H1 (cell line): ENCODE results near the gene CFAP65. TPM values are rescaled to one million over a fixed set of nuclear protein-coding genes. Genes with fewer than 3 reads are reported as not detected.

ENCODE experiments used
- CTCF ChIA-PET: fragments of 300-600 bp; sonication (Branson Sonifier 250); formaldehyde crosslinking; loops from one replicate; lab custom pipeline; 2021; ENCODE audit not compliant: partially characterized antibody; lab: Charles Lee
- POLR2A ChIA-PET: fragments of 300-600 bp; sonication (Branson Sonifier 250); formaldehyde crosslinking; loops from one replicate; lab custom pipeline; 2021; ENCODE audit warnings: inconsistent platforms; ENCODE audit not compliant: partially characterized antibody; lab: Charles Lee
- DNase-seq, 2 experiments: peaks; one replicate each; pipeline versions ENCODE4 v3.0.0 to v3.0.0-alpha.2; 2010 to 2022; ENCODE audit warnings: low spot score in 2 of 2, low read depth in 1 of 2, mixed read lengths in 1 of 2
- FAIRE-seq: peaks from 2 replicates; lab custom pipeline; 2011; peaks lifted over from hg19 to GRCh38; lab: Jason Lieb, UNC
- H2AFZ ChIP-seq: 2 replicates; pipeline ENCODE4 v1.8.1; 2012; ENCODE audit warnings: low read length, inconsistent platforms
- H2AK5ac ChIP-seq: 2 replicates; pipeline ENCODE4 v1.6.1; 2013; ENCODE audit warnings: low read depth, low read length
- H2BK120ac ChIP-seq: replicated peaks from 2 replicates; pipeline ENCODE3; 2013; ENCODE audit warnings: low read depth, low read length, inconsistent platforms
- H2BK12ac ChIP-seq: 2 replicates; pipeline ENCODE4 v1.6.1; 2013; ENCODE audit warnings: low read depth, low read length
- H2BK15ac ChIP-seq: 2 replicates; pipeline ENCODE4 v1.6.1; 2013; ENCODE audit warnings: low read length
- H2BK20ac ChIP-seq: 2 replicates; pipeline ENCODE4 v1.6.1; 2013; ENCODE audit warnings: low read length
- H2BK5ac ChIP-seq: 2 replicates; pipeline ENCODE4 v1.6.1; 2013; ENCODE audit warnings: low read depth, low read length
- H3K14ac ChIP-seq: 2 replicates; pipeline ENCODE4 v1.6.1; 2013; ENCODE audit warnings: inconsistent platforms; ENCODE audit not compliant: insufficient read length
- H3K18ac ChIP-seq: 2 replicates; pipeline ENCODE4 v1.6.1; 2013; ENCODE audit warnings: low read length; ENCODE audit errors: extremely low read depth
- H3K23ac ChIP-seq: 2 replicates; pipeline ENCODE4 v1.6.1; 2013; ENCODE audit warnings: inconsistent platforms; ENCODE audit not compliant: insufficient read length
- H3K23me2 ChIP-seq: 2 replicates; pipeline ENCODE4 v1.6.1; 2013; ENCODE audit warnings: low read depth, low read length
- H3K27ac ChIP-seq: 2 replicates; pipeline ENCODE4 v1.6.1; 2011; ENCODE audit warnings: low read depth, low read length, inconsistent platforms
- H3K27me3 ChIP-seq, 4 experiments: replicated peaks in 1 of 4; 1 replicate in 1 of 4; 2 replicates in 3 of 4; pipeline versions ENCODE4 v1.6.1 to v1.8.1; 2011 to 2013; ENCODE audit warnings: low read length in 3 of 4, mild to moderate bottlenecking in 3 of 4, inconsistent platforms in 2 of 4, mixed read lengths in 2 of 4, moderate library complexity in 1 of 4; ENCODE audit not compliant: control insufficient read depth in 3 of 4, insufficient read depth in 3 of 4; ENCODE audit errors: extremely low read depth in 1 of 4
- H3K36me3 ChIP-seq, 4 experiments: 2 replicates each; pipeline versions ENCODE4 v1.6.1 to v1.8.1; 2011 to 2013; ENCODE audit warnings: mild to moderate bottlenecking in 4 of 4, low read length in 3 of 4, moderate library complexity in 2 of 4, control low read depth in 1 of 4, inconsistent platforms in 1 of 4; ENCODE audit not compliant: insufficient read depth in 4 of 4, control insufficient read depth in 2 of 4
- H3K4ac ChIP-seq: replicated peaks from 2 replicates; pipeline ENCODE3; 2013; ENCODE audit warnings: low read length, low read depth, mixed read lengths, inconsistent platforms; ENCODE audit not compliant: insufficient read length
- H3K4me1 ChIP-seq, 4 experiments: replicated peaks in 1 of 4; 1 replicate in 1 of 4; 2 replicates in 3 of 4; pipeline versions ENCODE4 v1.6.1 to v1.8.1; 2011 to 2013; ENCODE audit warnings: low read length in 3 of 4, inconsistent platforms in 2 of 4, mixed read lengths in 1 of 4; ENCODE audit not compliant: insufficient read depth in 4 of 4, control insufficient read depth in 3 of 4
- H3K4me2 ChIP-seq, 2 experiments: 2 replicates each; pipeline versions ENCODE4 v1.6.1 to v1.8.1; 2011 to 2013; ENCODE audit warnings: low read depth in 2 of 2, low read length in 2 of 2, control low read depth in 1 of 2, inconsistent platforms in 1 of 2, mild to moderate bottlenecking in 1 of 2; ENCODE audit not compliant: insufficient read depth in 1 of 2
- H3K4me3 ChIP-seq, 4 experiments: fragments of 200-600, 300-600 bp in 1 of 4; sonication (generic), shearing (Covaris generic), sonication (Bioruptor Twin) in 1 of 4; 2 replicates each; pipeline versions ENCODE4 v1.5.1 to v1.8.1; 2011 to 2016; ENCODE audit warnings: low read length in 4 of 4, low read depth in 3 of 4, control low read depth in 2 of 4, inconsistent platforms in 2 of 4, mild to moderate bottlenecking in 2 of 4, mixed read lengths in 1 of 4, moderate library complexity in 1 of 4; ENCODE audit not compliant: insufficient read depth in 2 of 4; ENCODE audit errors: extremely low read depth in 1 of 4
- H3K56ac ChIP-seq: replicated peaks from 2 replicates; pipeline ENCODE3; 2013; ENCODE audit warnings: low read depth, mild to moderate bottlenecking, mixed read lengths, low read length, inconsistent platforms; ENCODE audit not compliant: insufficient read length
- H3K79me1 ChIP-seq: 2 replicates; pipeline ENCODE4 v1.6.1; 2013; ENCODE audit warnings: low read depth, low read length, control low read depth
- H3K79me2 ChIP-seq, 2 experiments: 2 replicates each; pipeline versions ENCODE4 v1.6.1 to v1.8.1; 2012 to 2013; ENCODE audit warnings: low read length in 2 of 2, mild to moderate bottlenecking in 2 of 2, inconsistent platforms in 1 of 2; ENCODE audit not compliant: insufficient read depth in 2 of 2, control insufficient read depth in 1 of 2
- H3K9ac ChIP-seq, 4 experiments: replicated peaks in 1 of 4; 1 replicate in 1 of 4; 2 replicates in 3 of 4; pipeline versions ENCODE4 v1.6.1 to v1.8.1; 2011 to 2013; ENCODE audit warnings: low read depth in 3 of 4, low read length in 3 of 4, control low read depth in 2 of 4, mild to moderate bottlenecking in 2 of 4, moderate library complexity in 2 of 4, inconsistent platforms in 1 of 4; ENCODE audit errors: extremely low read depth in 1 of 4
- H3K9me3 ChIP-seq, 2 experiments: 2 replicates each; pipeline versions ENCODE4 v1.6.1 to v1.8.1; 2012 to 2013; ENCODE audit warnings: mild to moderate bottlenecking in 2 of 2, moderate library complexity in 2 of 2, control low read depth in 1 of 2, inconsistent platforms in 1 of 2, low read depth in 1 of 2, low read length in 1 of 2, mixed read lengths in 1 of 2; ENCODE audit not compliant: insufficient read depth in 2 of 2
- H4K20me1 ChIP-seq, 2 experiments: replicated peaks in 1 of 2; 2 replicates each; pipeline versions ENCODE3 to v1.8.1; 2011 to 2013; ENCODE audit warnings: inconsistent platforms in 2 of 2, low read length in 2 of 2, mild to moderate bottlenecking in 1 of 2; ENCODE audit not compliant: insufficient read depth in 2 of 2, control insufficient read depth in 1 of 2
- H4K5ac ChIP-seq: 2 replicates; pipeline ENCODE4 v1.6.1; 2013; ENCODE audit warnings: low read length, low read depth, mixed read lengths, inconsistent platforms; ENCODE audit not compliant: insufficient read length
- H4K8ac ChIP-seq: 2 replicates; pipeline ENCODE4 v1.8.0; 2013; ENCODE audit warnings: mild to moderate bottlenecking, moderate library complexity, low read length, inconsistent platforms; ENCODE audit not compliant: insufficient read depth; ENCODE audit errors: extremely low read depth
- H4K91ac ChIP-seq: replicated peaks from 2 replicates; pipeline ENCODE3; 2013; ENCODE audit warnings: low read length, mixed read lengths, inconsistent platforms; ENCODE audit not compliant: insufficient read length
- ASH2L ChIP-seq: fragments of 200-600, 300-600 bp; sonication (generic); IDR thresholded peaks from one replicate; pipeline ENCODE4 v1.7.1; 2017; ENCODE audit warnings: low read length
- BACH1 ChIP-seq: IDR thresholded peaks from 2 replicates; pipeline ENCODE4 v1.6.1; 2012; ENCODE audit warnings: low read length, improper control_type of control experiment
- BCL11A ChIP-seq, 2 experiments: IDR thresholded peaks; one replicate each; pipeline ENCODE4 v1.6.1; 2011; ENCODE audit warnings: low read depth in 2 of 2, low read length in 2 of 2, mild to moderate bottlenecking in 2 of 2
- CEBPB ChIP-seq: IDR thresholded peaks from 2 replicates; pipeline ENCODE4 v1.6.1; 2012; ENCODE audit warnings: low read depth, low read length
- EP300 ChIP-seq, 2 experiments: IDR thresholded peaks; 1 replicate in 1 of 2; 2 replicates in 1 of 2; pipeline ENCODE4 v1.6.1; 2011 to 2012; ENCODE audit warnings: low read depth in 2 of 2, low read length in 2 of 2, mild to moderate bottlenecking in 2 of 2, borderline replicate concordance in 1 of 2, inconsistent platforms in 1 of 2, moderate library complexity in 1 of 2
- MAFK ChIP-seq: IDR thresholded peaks from 2 replicates; pipeline ENCODE4 v1.6.1; 2012; ENCODE audit warnings: low read depth, mild to moderate bottlenecking, improper control_type of control experiment, low read length
- NANOG ChIP-seq: IDR thresholded peaks from 2 replicates; pipeline ENCODE4 v1.6.1; 2011; ENCODE audit warnings: low read length, low read depth, mild to moderate bottlenecking, inconsistent platforms; ENCODE audit not compliant: insufficient read depth, poor library complexity, severe bottlenecking
- POLR2A ChIP-seq, 2 experiments: IDR thresholded peaks; 1 replicate in 1 of 2; 2 replicates in 1 of 2; pipeline ENCODE4 v1.6.1; 2011; ENCODE audit warnings: low read depth in 2 of 2, low read length in 2 of 2, mild to moderate bottlenecking in 2 of 2; ENCODE audit errors: control extremely low read depth in 1 of 2
- SP2 ChIP-seq: IDR thresholded peaks from 2 replicates; pipeline ENCODE4 v1.6.1; 2012; ENCODE audit warnings: mild to moderate bottlenecking, low read length, inconsistent platforms
- TCF12 ChIP-seq: IDR thresholded peaks from 2 replicates; pipeline ENCODE4 v1.6.1; 2011; ENCODE audit warnings: low read depth, mild to moderate bottlenecking, low read length
- TEAD4 ChIP-seq: IDR thresholded peaks from 2 replicates; pipeline ENCODE4 v1.6.1; 2012; ENCODE audit warnings: low read depth, low read length, inconsistent platforms, mixed read lengths
- WGBS, 2 experiments: shearing (Covaris generic) in 1 of 2; methylation state at CpG; one replicate each; pipeline versions ENCODE4 v1.1.6 to v1.1.7; 2013 to 2015; ENCODE audit warnings: low lambda C conversion rate in 2 of 2, mixed read lengths in 2 of 2, inconsistent platforms in 1 of 2, low coverage in 1 of 2, missing lambda C conversion rate in 1 of 2; ENCODE audit not compliant: insufficient replicate concordance in 2 of 2, insufficient coverage in 1 of 2, insufficient read length in 1 of 2; ENCODE audit errors: extremely low coverage in 1 of 2, missing lambda C conversion rate in 1 of 2; 5-methylcytosine and 5-hydroxymethylcytosine counted together
- polyA plus RNA-seq, 7 experiments: library from polyadenylated mRNA; depleted of rRNA in 3 of 7; stranded (reverse) in 5 of 7; unstranded in 2 of 7; fragments of >200 nt in 5 of 7; fragments of 200-250 nt in 2 of 7; gene quantifications; 1 replicate in 5 of 7; 2 replicates in 1 of 7; 4 replicates in 1 of 7; pipeline versions ENCODE4 v1.2.1 to v1.2.3, GENCODE V29; 2011 to 2013; ENCODE audit warnings: missing spikeins in 2 of 7, mixed read lengths in 2 of 7
- total RNA-seq: library from RNA; stranded (reverse); fragmentation: NEBNext Ultra II Directional; extraction: Animal tissue kit (Norgen Biotek cat#: 25700); gene quantifications from 2 replicates; pipeline ENCODE4 v1.2.1, GENCODE V29; 2021
- TF ChIP-seq, protein P1 (sequence below): IDR thresholded peaks from 2 replicates; pipeline ENCODE4 v1.6.1; 2012; ENCODE audit warnings: inconsistent platforms

Gene CFAP65
- total and polyA plus RNA-seq, 2 of the 8 experiments (the other 6 are each of a cell fraction or from before 2014, with no cell fraction given), result 0.19 to 0.45 TPM

DNA sequence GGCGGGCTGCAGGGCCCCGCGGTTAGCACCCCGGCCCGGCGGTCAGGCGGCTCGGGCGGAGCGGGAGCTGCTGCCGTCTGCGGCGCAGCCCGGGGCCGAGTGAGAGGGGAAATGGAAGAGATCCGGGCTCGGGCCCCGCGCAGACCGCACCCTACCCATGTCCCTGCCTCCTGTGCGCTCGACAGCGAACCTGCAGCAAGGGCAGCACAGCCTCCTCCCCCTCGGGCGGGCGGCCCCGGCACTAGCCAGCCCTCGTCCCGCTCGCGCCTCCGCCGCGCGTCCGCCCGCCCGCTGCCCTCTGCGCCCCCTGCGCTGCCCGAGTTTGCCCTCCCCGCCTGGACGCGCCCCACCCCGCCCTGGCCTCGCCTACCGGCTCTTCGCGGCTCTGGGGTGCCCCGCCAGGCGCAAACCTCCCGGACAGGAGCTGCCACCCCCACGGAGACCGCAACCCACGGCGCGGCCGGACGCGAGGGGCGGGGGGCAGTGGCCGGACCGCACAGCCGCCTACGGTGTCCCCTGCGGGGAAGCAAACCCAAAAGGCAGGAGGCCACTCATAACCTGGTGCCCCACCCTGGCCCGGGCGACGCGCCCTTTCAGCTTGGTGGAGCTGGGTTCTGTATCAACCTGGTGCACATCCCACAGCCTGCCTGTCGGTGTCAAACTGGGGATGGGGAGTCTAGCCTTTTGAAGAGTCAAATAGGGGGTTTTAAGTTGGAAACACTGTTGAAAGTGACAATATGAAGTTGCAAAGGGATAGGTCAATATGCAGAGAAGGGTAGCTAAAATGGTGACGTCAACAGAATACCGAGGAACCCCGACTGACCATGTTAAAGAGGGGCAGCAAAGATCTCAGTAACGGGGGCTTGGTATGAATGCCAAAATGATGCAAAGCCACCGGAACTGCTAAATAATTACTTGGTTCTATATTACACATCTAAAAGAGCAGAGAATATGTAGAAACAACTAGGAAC lies 19.8 kb upstream of the CFAP65 start, which contains the start of gene IHH:
TSS of gene IHH (minus strand) at position 101 of the 971 bp plus-strand sequence. CDS start 454 bp downstream, outside the sequence.
- Histone ChIP-seq H4K8ac (peak within 1 kb of the TSS; percentile 79), H3K14ac (no peak within 1 kb of the TSS), H3K79me2 (no peaks in the 10 kb centered on the region), H3K4ac (no peak within 1 kb of the TSS), H3K4me2 (peak within 1 kb of the TSS; percentile 46 to 70), H3K9me3 (no peaks in the 10 kb centered on the region), H2BK120ac (no peak within 1 kb of the TSS), H3K4me1 (peaks cover 0 to 27% (median 14%) of the 10 kb centered on the region in 4 experiments; a peak in 6 of 7 replicates), H3K56ac (no peak within 1 kb of the TSS), H3K9ac (no peak within 1 kb of the TSS), H3K4me3 (peak within 1 kb of the TSS; percentile 6 to 50 (median 14); a peak in 6 of 8 replicates), H2BK5ac (no peak within 1 kb of the TSS), H3K27ac (no peak within 1 kb of the TSS), H2AFZ (no peak within 1 kb of the TSS), H2BK20ac (no peak within 1 kb of the TSS), H3K18ac (no peak within 1 kb of the TSS), H3K79me1 (no peaks in the 10 kb centered on the region), H2BK12ac (no peak within 1 kb of the TSS), H2BK15ac (no peak within 1 kb of the TSS), H4K5ac (no peak within 1 kb of the TSS), H3K23ac (no peak within 1 kb of the TSS), H3K36me3 (peaks cover 0 to 13% (median 0%) of the 10 kb centered on the region in 4 experiments; a peak in 1 of 8 replicates), H4K20me1 (peaks cover 8 to 9% of the 10 kb centered on the region in 2 experiments), H2AK5ac (no peak within 1 kb of the TSS), H3K23me2 (peaks cover 5% of the 10 kb centered on the region; the same call in 1 of the 2 replicates), H4K91ac (no peak within 1 kb of the TSS), H3K27me3 (peaks cover 68 to 81% (median 74%) of the 10 kb centered on the region in 4 experiments)
- FAIRE-seq (no peak), DNase-seq (peak in 1 of 2 experiments; percentile 74)
- POLR2A ChIA-PET, result no interaction called here
- WGBS, 2 experiments, result 15% methylated on average over 25 of the region's 76 CpGs; no CpG with 5 or more reads in 1 of the 2 experiments
- CTCF ChIA-PET, result interaction anchor here (1.0 to 62.8 kb wide), 11 partner anchors 4 to 238 kb away, joined by 4 to 1777 read pairs (median 16); partner anchors contain the start of genes CFAP65, IHH and NHEJ1
- TF ChIP-seq BCL11A (IDR thresholded peaks at IDR 0.05; ENCODE audit: low read depth in 2 of 2, low read length in 2 of 2) (no peak), SP2 (no peak), POLR2A (IDR thresholded peaks at IDR 0.05; ENCODE audit: control extremely low read depth in 1 of 2, low read depth in 2 of 2, low read length in 2 of 2) (no peak), CEBPB (no peak), MAFK (no peak), EP300 (IDR thresholded peaks at IDR 0.05; ENCODE audit: borderline replicate concordance in 1 of 2, low read depth in 2 of 2, low read length in 2 of 2) (no peak), ASH2L (no peak), TEAD4 (no peak), BACH1 (no peak), TCF12 (no peak), NANOG (no peak)
- TF ChIP-seq, protein P1, sequence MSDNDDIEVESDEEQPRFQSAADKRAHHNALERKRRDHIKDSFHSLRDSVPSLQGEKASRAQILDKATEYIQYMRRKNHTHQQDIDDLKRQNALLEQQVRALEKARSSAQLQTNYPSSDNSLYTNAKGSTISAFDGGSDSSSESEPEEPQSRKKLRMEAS, result no peak
